Measurements from ENCODE around the gene FER.

- TF ChIP-seq CTCF (IDR thresholded peaks at IDR 0.05 in 8 of 11, conservative IDR thresholded peaks at IDR 0.05 in 3 of 11) (no peak), POLR2A (IDR thresholded peaks at IDR 0.05) (no peak), POLR2AphosphoS5 (IDR thresholded peaks at IDR 0.05) (no peak)
Measured at GRCh38 chr5:109089191-109089590, 341.5 kb downstream of the FER start.
